ENCODE measurements around the gene STON1.

GRCh38 chr2:48545244-48545643 lies 15.3 kb downstream of the STON1 start:
- TF ChIP-seq CTCF (IDR thresholded peaks at IDR 0.05) (no peak), POLR2A (IDR thresholded peaks at IDR 0.05) (no peak), POLR2AphosphoS5 (IDR thresholded peaks at IDR 0.05) (no peak)

Data from prostate gland (tissue), 2 donors.